ENCODE data around the gene ITPR2. TPM values are rescaled to one million over a fixed set of nuclear protein-coding genes. Genes with fewer than 3 reads are reported as not detected.

The ITPR2 gene
- polyA plus RNA-seq, 1 of the 3 experiments (the other 2 are of a cell fraction): 2.3 TPM

DNA sequence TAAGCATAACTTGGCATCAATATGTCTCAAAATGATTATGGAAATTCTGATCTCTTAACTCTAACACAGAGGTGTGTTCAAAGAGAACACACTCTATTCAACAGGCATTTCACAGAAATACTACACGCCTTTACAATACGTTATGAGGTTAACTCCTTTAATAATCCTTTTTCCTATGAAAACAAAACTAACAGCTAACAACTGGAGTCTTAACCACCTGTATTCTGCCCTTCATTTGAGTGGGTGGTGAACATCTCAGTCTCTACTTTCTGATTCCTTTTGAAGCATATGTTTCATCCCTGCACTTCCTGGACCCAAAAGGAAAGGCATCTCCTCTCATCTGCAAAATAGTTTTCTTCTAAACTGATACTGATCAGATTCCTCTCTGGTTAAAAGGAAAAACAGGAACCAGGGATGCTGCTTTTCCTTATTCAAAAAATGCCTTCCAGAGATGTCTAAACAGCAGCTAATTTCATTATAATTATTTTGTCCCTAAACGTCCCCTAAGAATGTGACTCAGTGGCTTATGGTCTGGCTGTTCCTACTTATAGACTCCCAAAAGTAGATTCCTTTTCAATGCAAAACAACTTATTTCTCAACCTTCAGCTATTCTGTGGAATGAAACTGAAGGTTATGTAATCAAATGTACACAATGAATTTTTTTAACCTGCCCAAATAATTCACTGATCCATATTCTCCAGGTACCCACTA, 24.1 kb downstream of the ITPR2 start:
- H3F3A ChIP-seq (replicated peaks; ENCODE audit: insufficient read depth): peaks cover 18% of the 10 kb centered on the region
- no peaks in the 10 kb centered on the region; the same call in 1 of the 2 replicates for H3K79me2 ChIP-seq (ENCODE audit: insufficient read depth)
- no peaks in the 10 kb centered on the region for H3K36me3 ChIP-seq (replicated peaks in 1 of 2; ENCODE audit: control insufficient read depth in 1 of 2, insufficient read depth in 2 of 2, low read length in 1 of 2)
- TF ChIP-seq TAF1 (IDR thresholded peaks at IDR 0.05; ENCODE audit: borderline replicate concordance, low read depth, low read length): no peak
- H2AFZ ChIP-seq (ENCODE audit: low read depth): no peak overlapping the region
- no peak overlapping the region for H3K4me3 ChIP-seq (ENCODE audit: low read depth in 2 of 2, low read length in 1 of 2)
- H3K9me3 ChIP-seq: no peaks in the 10 kb centered on the region
- peak overlapping the region in 1 of 2 experiments; percentile 83; a peak in 1 of 4 replicates for H3K27ac ChIP-seq (ENCODE audit: low read depth in 2 of 2, low read length in 1 of 2)
- 70% methylated on average over 3 of the region's 3 CpGs for WGBS (ENCODE audit: low lambda C conversion rate)
- no peak overlapping the region for H3K9ac ChIP-seq
- H3K9me2 ChIP-seq: no peaks in the 10 kb centered on the region
- CTCF ChIA-PET: interaction anchor here (0.8 to 1.7 kb wide), 3 partner anchors 11 to 108 kb away, joined by 3 to 5 read pairs (median 4); partner anchors contain the start of gene ITPR2
- peaks cover 2 to 19% of the 10 kb centered on the region in 2 experiments; a peak in 3 of 4 replicates for H3K4me1 ChIP-seq (ENCODE audit: control insufficient read depth in 1 of 2, insufficient read depth in 2 of 2, low read depth in 1 of 2, low read length in 1 of 2)
- H3K27me3 ChIP-seq (ENCODE audit: insufficient read depth): no peaks in the 10 kb centered on the region
- 0 out of 2 replicates have a peak overlapping the region, but pooled peaks have one; percentile 64 for H3K4me2 ChIP-seq
- no peaks in the 10 kb centered on the region for H4K20me1 ChIP-seq (ENCODE audit: insufficient read depth)
- no peak for DNase-seq
- POLR2A ChIA-PET: no interaction called here

DNA sequence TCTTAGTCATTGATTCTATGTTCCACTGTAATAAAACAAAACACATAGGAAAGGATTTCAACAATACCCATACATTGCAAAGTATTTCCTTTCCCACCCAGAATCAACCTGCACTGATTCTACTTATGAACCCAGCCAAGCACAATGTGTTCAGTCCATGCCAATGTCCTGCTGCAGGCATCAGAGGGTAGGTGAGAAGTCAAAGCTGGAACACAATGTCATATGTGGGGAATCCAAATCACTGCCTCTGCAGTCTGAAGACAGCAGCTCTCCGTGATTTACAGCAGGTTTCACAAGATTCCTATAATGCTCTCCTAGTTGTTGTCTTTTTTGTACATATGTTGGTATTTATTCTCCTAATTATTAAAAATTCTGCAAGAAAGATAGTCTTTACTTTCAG, 25.7 kb downstream of the ITPR2 start:
- no peak overlapping the region for H3K4me3 ChIP-seq (ENCODE audit: low read depth in 2 of 2, low read length in 1 of 2)
- H3K79me2 ChIP-seq (ENCODE audit: insufficient read depth): peaks cover 5% of the 10 kb centered on the region; the same call in 1 of the 2 replicates
- no peak overlapping the region for H3K4me2 ChIP-seq
- no peak overlapping the region for H3K9ac ChIP-seq
- peaks cover 5 to 25% of the 10 kb centered on the region in 2 experiments; a peak in 3 of 4 replicates for H3K4me1 ChIP-seq (ENCODE audit: control insufficient read depth in 1 of 2, insufficient read depth in 2 of 2, low read depth in 1 of 2, low read length in 1 of 2)
- H2AFZ ChIP-seq (ENCODE audit: low read depth): no peak overlapping the region
- no peak for TF ChIP-seq SIN3A (IDR thresholded peaks at IDR 0.05; ENCODE audit: borderline replicate concordance, low read depth, low read length)
- TF ChIP-seq ELF1 (IDR thresholded peaks at IDR 0.05): no peak
- no peak for TF ChIP-seq POLR2AphosphoS5 (IDR thresholded peaks at IDR 0.05; ENCODE audit: low read depth, low read length)
- TF ChIP-seq TCF12 (IDR thresholded peaks at IDR 0.05): no peak
- TF ChIP-seq RAD21 (IDR thresholded peaks at IDR 0.05; ENCODE audit: low read length): no peak
- TF ChIP-seq, protein P1, sequence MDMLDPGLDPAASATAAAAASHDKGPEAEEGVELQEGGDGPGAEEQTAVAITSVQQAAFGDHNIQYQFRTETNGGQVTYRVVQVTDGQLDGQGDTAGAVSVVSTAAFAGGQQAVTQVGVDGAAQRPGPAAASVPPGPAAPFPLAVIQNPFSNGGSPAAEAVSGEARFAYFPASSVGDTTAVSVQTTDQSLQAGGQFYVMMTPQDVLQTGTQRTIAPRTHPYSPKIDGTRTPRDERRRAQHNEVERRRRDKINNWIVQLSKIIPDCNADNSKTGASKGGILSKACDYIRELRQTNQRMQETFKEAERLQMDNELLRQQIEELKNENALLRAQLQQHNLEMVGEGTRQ (IDR thresholded peaks at IDR 0.05; ENCODE audit: borderline replicate concordance, low read depth, low read length): no peak
- no peak for TF ChIP-seq MEF2A (IDR thresholded peaks at IDR 0.05; ENCODE audit: borderline replicate concordance, low read depth)
- TF ChIP-seq FOSL2 (IDR thresholded peaks at IDR 0.05; ENCODE audit: borderline replicate concordance, low read depth): no peak
- TF ChIP-seq ZBTB33 (IDR thresholded peaks at IDR 0.05; ENCODE audit: borderline replicate concordance, low read depth): no peak
- TF ChIP-seq EZH2phosphoT487 (IDR thresholded peaks at IDR 0.05; ENCODE audit: borderline replicate concordance, low read depth): no peak
- no peak for TF ChIP-seq TEAD4 (IDR thresholded peaks at IDR 0.05; ENCODE audit: borderline replicate concordance, insufficient read depth)
- TF ChIP-seq TAF1 (IDR thresholded peaks at IDR 0.05; ENCODE audit: borderline replicate concordance, low read depth, low read length): no peak
- TF ChIP-seq, protein P2, sequence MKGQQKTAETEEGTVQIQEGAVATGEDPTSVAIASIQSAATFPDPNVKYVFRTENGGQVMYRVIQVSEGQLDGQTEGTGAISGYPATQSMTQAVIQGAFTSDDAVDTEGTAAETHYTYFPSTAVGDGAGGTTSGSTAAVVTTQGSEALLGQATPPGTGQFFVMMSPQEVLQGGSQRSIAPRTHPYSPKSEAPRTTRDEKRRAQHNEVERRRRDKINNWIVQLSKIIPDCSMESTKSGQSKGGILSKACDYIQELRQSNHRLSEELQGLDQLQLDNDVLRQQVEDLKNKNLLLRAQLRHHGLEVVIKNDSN (IDR thresholded peaks at IDR 0.05; ENCODE audit: borderline replicate concordance, low read depth): no peak
- no peak for TF ChIP-seq GATA2 (CRISPR knock-in tag; IDR thresholded peaks at IDR 0.05)
- ChIA-PET POLR2A (no interaction called here), CTCF (no interaction called here)
- no peaks in the 10 kb centered on the region for H3K36me3 ChIP-seq (replicated peaks in 1 of 2; ENCODE audit: control insufficient read depth in 1 of 2, insufficient read depth in 2 of 2, low read length in 1 of 2)
- no peaks in the 10 kb centered on the region for H4K20me1 ChIP-seq (ENCODE audit: insufficient read depth)
- DNase-seq: no peak
- peaks cover 28% of the 10 kb centered on the region for H3F3A ChIP-seq (replicated peaks; ENCODE audit: insufficient read depth)
- no peaks in the 10 kb centered on the region for H3K9me2 ChIP-seq
- no peak overlapping the region for H3K27ac ChIP-seq (ENCODE audit: low read depth in 2 of 2, low read length in 1 of 2)
- no peaks in the 10 kb centered on the region for H3K27me3 ChIP-seq (ENCODE audit: insufficient read depth)
- no peaks in the 10 kb centered on the region for H3K9me3 ChIP-seq
- 100% methylated on average over 1 of the region's 1 CpG for WGBS (ENCODE audit: low lambda C conversion rate)
